ENCODE data around the gene PITX2.

- TF ChIP-seq CTCF (conservative IDR thresholded peaks at IDR 0.05 in 1 of 2, IDR thresholded peaks at IDR 0.05 in 1 of 2; ENCODE audit: extremely low read depth in 1 of 2, insufficient read depth in 1 of 2, low read depth in 1 of 2, low read length in 2 of 2) (no peak), EZH2 (IDR thresholded peaks at IDR 0.05; ENCODE audit: borderline replicate concordance, low read length) (no peak)
Observed at GRCh38 chr4:110624904-110625494, 2.1 kb upstream of the PITX2 start.

Measured in mammary epithelial cell (primary cell).